Caki2 (cell line): ENCODE results near the gene GNB2. TPM values are rescaled to one million over a fixed set of nuclear protein-coding genes. Genes with fewer than 3 reads are reported as not detected.

ENCODE experiments used
- DNase-seq: peaks from one replicate; pipeline ENCODE4 v3.0.0-alpha.2; 2015; ENCODE audit warnings: low read depth
- in situ Hi-C: cut with HindIII; loops from 2 replicates; pipeline ENCODE4 v1.10.0; 2016; ENCODE audit warnings: low sequenced_read_pairs, low pct_unique_long_range_greater_than_20kb, mixed read lengths
- total RNA-seq: library from RNA; depleted of rRNA; stranded (reverse); fragments of >200 nt; shearing (Covaris generic); gene quantifications from 2 replicates; pipeline ENCODE4 v1.2.3, GENCODE V29; 2014; ENCODE audit warnings: low replicate concordance; rRNA removed

GNB2 gene
- total RNA-seq, result 116 and 179 TPM in 2 replicates

DNA sequence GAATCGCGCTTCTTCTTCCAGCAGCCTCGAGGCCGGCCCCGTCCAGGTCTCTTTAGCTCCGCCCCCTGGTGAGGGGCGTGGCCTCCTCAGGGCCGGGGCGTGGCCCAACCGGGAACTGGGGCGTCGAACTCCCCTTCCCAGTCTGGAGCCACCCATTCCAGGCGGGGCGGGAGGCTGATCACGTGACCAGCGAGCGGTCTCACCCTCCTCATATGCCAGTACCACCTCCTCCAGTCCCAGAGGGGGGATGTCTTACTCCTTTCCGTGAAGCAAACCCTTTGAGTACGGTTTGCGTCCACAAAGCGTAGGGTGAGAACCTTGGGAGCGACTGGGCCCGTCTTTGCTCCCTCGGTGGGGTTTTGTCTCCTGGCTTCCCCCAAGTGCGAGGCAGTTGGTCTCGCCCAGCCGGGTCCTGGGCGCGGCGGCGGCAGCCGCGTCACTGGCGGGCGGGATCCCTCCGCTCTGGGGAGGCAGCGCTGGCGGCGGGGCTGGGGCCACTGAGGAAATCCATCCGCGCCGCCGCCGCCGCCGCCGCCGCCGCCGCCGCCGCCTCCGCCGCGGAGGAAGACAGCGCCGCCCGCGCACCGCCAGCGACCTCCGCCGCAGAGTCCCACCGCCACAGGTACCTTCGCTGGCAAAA lies at the start of gene GNB2:
Gene GNB2, plus strand, starts transcription at position 439 of the 640 bp plus-strand sequence. CDS start 2,526 bp downstream, outside the sequence.
- peak; percentile 99 for DNase-seq
- in situ Hi-C loops, result no loop called here

DNA sequence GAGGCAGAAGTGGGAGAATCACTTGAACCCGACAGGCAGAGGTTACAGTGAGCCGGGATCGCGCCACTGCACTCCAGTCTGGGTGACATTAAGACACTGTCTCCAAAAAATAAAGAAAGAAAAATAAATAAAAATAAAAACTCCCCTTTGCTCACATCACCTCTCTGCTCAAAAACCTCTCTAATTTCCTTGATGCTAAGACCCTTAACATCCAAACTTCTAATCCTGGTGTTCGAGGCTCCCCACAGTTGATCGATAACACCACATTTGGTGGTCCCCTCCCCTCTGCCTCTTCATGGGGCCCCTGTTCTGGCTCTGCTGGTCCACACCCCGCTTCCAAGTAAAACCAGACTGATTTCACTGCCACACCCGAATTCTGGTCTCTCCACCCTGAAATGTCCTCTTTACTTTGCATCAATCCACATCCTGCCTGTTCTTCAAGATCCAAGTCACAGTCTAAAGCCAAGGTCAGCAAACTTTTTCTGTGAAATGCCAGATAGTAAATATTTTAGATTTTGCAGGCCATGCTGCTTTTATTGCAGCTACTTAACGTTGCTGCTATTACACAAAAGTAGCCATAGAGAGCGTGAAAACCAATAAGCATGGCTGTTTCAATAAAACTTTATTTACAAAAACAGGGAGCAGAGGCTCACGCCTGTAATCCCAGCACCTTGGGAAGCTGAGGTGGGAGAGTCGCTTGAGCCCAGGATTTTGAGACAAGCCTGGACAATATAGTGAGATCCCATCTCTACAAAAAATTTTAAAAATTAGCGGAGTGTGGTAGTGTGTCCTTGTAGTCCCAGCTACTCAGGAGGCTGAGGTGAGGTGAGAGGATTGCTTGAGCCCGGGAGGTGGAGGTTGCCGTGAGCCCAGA lies 49.4 kb upstream of the GNB2 start:
- in situ Hi-C loops, result no loop called here

DNA sequence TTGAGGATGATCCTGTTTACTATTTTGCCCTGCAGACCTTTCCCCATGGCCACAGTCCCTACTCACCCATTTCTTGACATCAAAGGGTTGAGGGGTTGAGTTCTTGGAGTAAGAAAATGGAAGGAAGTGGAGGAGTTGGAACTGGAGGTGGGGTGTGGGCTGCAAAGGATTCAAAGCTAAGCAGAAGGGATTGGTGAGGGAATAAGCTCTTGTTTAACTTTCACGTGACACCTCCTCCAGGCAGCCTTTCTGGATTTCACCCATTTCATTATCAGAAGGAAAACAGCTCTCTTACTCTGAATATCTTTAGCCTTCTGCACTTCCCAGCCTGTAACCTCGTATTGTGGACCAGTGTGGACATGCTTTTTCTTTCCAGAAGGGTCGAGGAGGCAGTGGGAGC lies 47.5 kb upstream of the GNB2 start:
- no peak for DNase-seq
- in situ Hi-C loops, result no loop called here

More for the DNA sequence above, 49.4 kb upstream of the GNB2 start:
- no peak for DNase-seq

DNA sequence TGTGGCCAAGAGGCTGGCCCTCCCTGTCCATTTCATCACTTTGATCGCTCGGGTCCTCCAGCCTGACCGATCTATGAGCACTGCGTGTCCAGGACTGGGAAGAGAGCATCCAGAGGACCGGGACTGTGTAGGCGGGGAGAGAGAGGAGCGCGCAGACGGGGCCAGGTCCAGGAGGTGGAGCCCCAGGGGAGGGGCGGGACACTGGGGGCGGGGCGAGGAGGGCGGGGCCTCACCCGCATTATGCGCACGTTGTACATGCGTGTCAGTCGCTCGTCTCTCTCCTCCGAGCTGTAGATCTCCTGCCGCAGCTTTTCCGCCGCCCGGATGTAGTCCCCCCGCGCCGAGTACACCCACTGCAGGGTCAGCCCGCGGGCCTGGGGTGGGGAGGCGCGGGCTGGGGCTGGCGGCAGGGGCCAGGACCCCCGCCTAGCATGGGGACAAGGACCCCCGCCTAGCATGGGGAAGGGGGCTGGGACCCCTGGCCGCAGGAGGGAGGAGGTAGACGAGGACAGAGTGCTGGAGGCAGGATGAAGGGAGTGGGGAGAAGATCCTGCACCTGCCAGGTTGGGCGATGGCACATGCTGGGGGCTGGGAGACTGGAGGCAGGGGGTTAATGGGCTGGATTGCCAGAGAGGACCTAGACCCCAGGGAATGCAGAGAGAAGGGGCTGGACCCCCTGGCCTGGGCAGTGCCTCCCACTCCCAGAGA lies 46.9 kb upstream of the GNB2 start:
- in situ Hi-C loops, result no loop called here
- peak; percentile 64 for DNase-seq

DNA sequence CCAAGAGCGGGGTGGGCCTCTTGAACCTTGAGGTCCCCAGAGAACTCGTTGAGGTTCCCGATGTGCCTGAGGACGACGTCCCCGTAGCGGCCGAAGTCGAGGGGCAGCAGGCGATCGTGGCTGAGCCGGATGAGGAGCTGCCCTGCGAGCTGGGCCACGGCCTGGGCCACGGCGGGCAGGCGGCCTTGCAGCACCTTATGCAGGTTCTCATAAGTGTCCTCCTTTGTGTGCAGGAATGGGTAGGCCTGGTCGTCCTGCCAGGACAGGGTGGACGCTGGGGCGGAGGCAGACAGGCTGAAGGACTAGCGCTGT lies 46.3 kb upstream of the GNB2 start:
- in situ Hi-C loops, result no loop called here
- no peak for DNase-seq

DNA sequence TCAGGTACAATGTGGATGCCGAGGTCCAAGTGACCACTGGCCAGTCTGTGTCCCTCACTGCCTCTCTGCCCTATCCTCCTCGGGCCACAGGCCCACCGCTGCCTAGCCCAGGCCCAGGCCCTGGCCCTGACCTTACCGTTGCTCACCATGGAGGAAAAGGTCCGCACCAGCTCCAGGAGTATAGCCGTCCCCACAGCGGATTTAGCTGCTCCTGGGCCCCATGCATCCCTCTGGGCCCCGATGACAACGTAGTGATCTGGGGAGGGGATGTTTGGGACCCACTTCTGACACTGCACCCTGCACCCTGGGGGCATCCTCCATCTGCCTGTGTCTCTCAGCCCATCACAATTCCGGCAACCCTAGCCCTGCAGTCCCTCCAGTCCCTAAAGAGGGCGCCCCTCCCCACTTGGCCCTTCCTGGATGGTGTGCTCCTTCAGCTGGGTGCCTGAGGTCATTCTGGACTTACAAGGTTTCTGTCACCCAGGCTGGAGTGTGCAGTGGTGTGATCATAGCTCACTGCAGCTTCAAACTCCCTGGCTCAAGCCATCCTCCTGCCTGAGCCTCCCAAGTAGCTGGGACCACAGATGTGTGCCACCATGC lies 44.3 kb upstream of the GNB2 start:
- DNase-seq, result no peak
- in situ Hi-C loops, result no loop called here

DNA sequence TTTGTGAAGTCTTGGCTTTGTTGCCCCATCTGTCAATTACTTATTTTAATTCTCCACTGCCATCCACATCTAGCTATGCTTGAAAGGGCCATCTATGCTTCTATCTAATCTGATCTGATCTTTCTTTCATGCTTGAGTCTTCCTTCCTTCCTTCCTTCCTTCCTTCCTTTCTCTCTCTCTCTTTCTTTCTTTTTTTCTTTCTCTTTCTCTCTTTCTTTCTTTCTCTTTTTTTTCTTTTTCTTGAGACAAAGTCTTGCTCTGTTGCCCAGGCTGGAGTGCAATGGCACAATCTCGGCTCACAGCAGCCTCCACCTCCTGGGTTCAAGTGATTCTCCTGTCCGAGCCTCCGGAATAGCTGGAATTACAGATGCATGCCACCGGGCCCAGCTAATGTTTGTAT lies 43.5 kb upstream of the GNB2 start:
- DNase-seq, result no peak
- in situ Hi-C loops, result no loop called here

DNA sequence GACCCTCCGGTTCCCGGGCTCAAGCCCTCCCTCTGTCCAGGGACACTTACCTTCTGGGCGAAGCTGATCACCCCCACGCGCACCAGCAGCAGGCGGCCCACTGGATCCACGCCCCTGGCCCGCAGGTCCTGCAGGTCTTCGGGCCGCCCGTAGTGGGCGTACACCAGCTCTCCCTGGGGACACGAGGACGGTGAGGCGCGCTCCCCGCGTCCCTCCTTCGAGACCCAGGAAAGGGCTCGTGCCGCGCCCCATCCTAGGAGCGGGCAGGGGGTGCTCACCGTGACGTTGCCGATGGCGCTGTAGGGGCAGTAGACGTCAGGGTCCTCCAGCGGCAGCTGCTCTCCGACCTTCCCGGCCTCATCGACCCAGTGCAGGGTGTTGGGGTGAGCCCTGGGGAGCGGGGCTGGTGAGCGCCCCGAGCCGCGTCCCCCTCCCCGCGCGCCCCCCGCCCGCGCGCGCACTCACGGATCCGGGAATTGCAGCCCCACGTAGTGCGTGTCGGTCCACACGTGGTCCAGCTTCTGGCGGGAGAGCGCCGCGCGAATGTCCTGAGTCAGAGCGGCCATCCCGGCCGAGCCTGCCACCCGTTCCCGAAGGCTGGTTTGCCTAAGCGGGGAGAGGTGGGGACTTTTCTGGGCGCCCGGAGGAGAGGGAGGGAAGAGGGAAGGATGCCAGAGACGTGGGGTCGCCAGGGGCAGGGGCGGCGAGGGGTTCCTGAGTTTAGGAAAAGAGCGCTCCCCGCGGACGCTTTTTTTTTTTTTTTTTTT lies 40.4 kb upstream of the GNB2 start:
- DNase-seq, result peak; percentile 28
- in situ Hi-C loops, result no loop called here

DNA sequence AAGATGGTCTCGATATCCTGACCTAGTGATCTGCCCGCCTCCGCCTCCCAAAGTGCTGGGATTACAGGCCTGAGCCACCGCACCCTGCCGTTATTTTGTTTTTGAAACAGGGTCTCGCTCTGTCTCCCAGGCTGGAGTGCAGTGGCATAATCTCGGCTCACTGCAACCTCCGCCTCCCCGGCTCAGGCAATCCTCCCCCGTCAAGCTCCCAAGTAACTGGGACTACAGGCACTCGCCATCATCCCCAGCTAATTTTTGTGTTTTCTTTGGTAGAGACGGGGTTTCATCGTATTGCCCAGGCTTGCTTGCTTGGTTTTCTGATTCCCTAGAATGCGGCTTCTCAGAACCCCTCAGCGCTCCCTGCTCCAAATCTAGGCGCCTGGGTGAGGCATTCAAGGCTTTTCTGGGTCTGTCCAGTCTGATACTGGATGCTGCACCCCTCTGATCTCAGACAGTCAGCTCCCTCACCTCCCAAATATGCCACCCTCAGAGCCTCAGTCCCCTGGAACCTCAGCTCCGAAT lies 33.5 kb upstream of the GNB2 start:
- in situ Hi-C loops, result no loop called here
- DNase-seq, result no peak

DNA sequence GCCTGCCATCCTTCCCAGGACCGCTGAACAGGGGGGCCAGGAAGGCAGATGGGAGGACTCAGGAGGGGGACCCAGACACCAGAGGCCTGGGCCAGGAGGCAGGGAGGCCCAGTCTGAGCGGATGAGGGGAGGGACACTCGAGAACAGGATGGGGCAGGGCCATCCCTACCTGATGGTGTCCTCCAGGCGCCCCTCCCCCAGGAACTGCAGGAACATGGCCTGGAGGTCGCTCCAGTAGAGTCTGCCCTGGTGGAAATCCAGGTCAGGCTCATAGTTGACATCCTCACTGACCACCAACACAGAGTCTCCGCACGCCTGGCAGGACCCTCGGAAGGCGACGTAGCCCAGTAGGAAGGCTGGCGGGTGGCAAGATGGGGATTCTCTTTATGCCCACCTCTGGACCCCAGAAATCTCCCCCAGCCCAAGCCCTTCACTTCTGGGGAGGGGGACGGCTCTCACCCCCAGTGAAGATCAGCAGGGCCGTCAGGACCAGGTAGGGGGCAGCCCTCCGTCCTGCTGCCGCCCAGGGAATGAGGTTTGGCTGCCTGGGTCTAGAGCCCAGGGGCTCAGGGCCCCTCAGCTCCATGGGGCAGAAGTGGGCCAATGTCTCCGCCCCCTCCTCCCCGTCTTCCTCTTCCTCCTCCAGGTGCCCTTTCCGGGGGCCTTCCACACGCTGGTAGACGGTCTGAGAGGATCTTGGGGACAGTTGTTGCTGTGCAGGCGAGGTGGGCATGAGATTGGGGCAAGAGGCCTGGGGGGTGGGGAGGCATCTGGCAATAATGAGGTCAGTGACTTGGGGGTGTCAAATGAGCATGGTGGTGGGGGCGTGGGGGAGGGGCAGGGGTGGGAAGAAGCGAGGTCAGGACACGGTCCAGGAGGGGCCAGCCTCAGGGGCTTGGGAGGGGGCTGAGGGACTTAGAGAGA lies 32.8 kb upstream of the GNB2 start:
- in situ Hi-C loops, result no loop called here
- DNase-seq, result no peak

DNA sequence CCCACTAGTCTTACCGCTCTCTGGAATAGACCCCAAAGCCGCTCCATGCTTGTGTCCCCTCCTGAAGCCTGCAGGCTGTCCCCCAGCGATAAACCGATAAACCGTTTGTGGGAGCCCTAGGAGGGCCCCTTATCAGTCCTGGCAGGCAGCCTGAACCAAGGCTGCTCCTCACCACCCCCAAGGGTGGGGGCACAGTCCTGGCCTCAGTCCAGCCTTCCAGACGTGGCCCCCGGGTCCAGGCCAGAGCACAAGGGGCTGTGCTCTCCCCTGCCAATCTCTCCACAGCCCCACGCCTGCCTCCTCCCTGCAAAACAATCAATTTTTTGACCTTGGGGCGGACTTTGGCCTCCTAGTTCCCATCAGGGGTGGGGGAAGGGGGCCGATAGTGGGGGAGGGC lies 32.1 kb upstream of the GNB2 start, which contains the start of gene TFR2:
Gene TFR2, minus strand, starts transcription at position 90 of the 397 bp plus-strand sequence. Its CDS starts 43 bp downstream, at position 47.
- in situ Hi-C loops, result no loop called here
- no peak for DNase-seq

DNA sequence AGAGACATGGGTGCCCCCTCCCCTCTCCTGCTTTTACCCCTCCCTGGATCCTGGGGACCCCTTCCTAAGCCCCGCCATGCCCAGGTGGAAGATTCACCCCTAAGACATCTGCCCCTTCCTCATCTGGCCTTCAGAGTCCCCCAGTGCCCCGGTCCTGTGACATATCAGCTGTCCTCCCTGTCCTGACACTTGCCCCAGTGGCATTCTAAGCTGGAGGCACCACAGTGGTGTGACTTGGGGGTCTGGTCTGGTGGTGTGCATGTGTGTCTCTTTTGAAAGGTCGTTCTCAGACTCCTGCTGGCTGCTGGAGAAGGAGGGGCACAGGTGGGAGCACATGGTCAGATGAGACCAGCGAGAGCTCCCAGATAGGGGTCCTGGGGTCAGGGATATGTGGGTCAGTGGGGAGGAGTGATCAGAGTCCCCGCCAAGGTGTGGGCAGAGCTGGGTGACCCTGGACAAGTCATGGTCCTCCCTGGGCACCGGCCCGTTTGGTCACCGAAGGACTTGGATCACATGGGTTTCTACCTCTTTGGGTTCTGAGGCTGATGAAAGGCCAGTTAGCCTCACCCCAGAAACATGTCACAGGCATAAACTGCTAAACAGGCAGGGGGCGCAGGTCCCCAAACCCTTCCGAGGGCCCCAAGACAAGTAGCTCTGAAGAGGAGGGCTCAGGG lies 31.5 kb upstream of the GNB2 start:
- no peak for DNase-seq
- in situ Hi-C loops, result no loop called here

DNA sequence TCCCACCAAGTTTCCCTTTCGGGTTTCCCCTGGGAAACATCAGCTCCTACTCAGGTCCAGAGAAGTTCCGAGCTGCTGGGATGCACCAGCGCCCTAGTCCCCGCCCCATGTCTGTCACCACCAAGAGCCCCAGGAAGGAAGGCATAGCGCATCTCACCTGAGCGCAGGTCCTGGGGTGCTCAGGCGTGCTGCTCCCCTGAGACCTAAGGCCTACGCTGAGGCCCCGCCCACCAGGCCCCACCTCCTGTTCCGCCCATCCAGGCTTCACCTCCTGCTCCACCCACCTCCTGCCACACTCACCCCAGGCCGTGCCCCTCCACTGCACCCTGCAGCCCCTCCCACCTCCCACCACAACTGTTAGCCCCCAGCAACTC lies 31.0 kb upstream of the GNB2 start:
- in situ Hi-C loops, result no loop called here
- DNase-seq, result no peak

DNA sequence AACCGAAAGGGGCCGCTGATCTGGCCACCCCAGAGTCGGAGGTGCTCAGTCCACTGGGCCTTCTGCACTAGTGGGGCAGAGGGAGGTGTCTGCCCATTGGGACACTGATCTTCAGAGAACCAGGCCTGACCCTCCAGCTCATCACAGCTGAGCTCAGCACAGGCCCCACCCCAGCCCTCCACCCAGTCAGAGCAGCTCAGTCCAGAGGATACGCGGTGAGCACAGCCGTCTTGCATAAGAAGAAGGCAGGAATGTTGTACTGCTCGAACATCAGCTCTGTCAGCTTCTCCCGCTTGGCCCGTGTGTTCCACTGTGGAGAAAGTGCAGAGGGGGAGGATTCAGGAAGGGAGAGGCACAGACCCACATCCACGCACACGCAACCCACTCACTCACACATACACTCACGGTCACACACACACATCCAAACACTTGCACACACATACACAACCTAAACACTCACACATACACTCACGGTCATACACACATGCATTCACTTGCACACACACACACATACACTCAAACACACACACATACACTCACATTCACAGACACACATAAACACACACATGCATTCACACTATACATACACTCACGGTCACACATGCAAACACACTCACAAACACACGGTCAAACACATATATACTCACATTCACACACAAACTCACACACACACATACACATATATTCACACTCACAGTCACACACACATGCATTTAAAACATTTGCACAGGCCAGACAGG lies 23.5 kb upstream of the GNB2 start:
- in situ Hi-C loops, result no loop called here

DNA sequence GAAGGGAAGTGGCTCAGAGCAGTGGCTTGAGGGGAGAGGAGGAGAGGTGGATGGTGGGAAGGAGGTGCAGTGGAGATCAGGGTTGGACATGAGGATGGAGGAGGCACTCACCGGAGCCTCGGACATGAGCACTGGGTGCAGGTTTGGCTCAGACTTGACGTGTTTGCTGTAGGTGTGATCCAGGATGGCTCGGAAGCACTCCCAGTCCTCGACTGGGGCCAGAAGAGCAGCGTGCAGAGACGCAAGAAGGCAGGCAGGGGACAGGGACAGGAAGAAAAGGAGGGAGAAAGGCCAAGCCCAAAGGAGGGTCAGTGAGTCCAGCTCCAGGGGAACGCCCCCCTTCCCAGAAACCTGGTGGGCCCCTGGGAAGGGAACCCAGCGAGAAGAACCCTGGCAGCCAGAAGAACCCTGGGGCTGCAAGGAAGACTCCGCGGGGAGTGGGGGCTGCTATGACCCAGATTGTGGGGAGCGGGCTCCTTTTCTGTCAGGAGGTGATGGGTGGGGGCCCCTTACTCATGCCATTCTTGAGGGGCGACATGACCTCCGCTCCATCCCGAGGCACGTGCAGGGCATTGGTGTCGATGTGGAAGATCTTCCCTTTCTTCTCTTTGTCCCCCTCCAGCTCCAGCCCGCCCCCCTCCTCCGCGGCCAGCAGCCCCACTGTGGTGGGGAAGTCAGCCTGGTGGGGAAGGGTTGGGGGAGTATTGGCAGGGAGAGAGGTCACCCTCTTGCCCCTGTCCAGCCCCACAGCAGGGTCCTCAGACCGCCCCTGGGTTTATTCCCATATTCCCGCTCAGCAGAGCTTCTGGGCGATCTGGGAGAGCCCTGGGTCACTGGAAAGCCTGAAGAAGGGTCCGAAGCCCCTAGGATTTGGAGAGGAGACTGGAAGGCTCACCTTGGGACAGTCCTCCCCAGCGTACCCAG lies 18.4 kb upstream of the GNB2 start:
- in situ Hi-C loops, result no loop called here
- no peak for DNase-seq

More for the DNA sequence above, 23.5 kb upstream of the GNB2 start:
- DNase-seq, result no peak
